Mesendoderm (in vitro differentiated cells): ENCODE data around the gene GPATCH3.
A peak's percentile ranks its signal among the peaks of the same experiment; 100 is the strongest.
"Not testable (repeated sequence)": the region's sequence is repeated elsewhere in the genome, so short reads cannot be mapped to it uniquely, and the experiment has no call there.

Experiments used
- DNase-seq: peaks from one replicate; pipeline ENCODE4 v3.0.0; 2013
- H2AK5ac ChIP-seq: 2 replicates; pipeline ENCODE4 v1.6.1; 2013; ENCODE audit warnings: low read length, inconsistent platforms
- H2BK120ac ChIP-seq: 2 replicates; pipeline ENCODE4 v1.6.1; 2013; ENCODE audit warnings: low read depth, mild to moderate bottlenecking, low read length, moderate library complexity, mixed read lengths
- H2BK15ac ChIP-seq: replicated peaks from 2 replicates; pipeline ENCODE4 v1.6.1; 2013; ENCODE audit warnings: low read depth, mild to moderate bottlenecking, moderate library complexity
- H2BK5ac ChIP-seq: 2 replicates; pipeline ENCODE4 v1.6.1; 2013; ENCODE audit warnings: low read length, inconsistent platforms
- H3K18ac ChIP-seq: 2 replicates; pipeline ENCODE4 v1.6.1; 2013; ENCODE audit warnings: mild to moderate bottlenecking, low read length, mixed read lengths
- H3K23ac ChIP-seq: one replicate; pipeline ENCODE4 v1.6.1; 2013; ENCODE audit warnings: low read length
- H3K27ac ChIP-seq: 2 replicates; pipeline ENCODE4 v1.5.1; 2013; ENCODE audit warnings: low read depth, mild to moderate bottlenecking, inconsistent platforms, low read length, moderate library complexity
- H3K27me3 ChIP-seq: 2 replicates; pipeline ENCODE4 v1.6.1; 2013; ENCODE audit warnings: low read length, control low read depth, mild to moderate bottlenecking, inconsistent platforms; ENCODE audit not compliant: insufficient read depth, poor library complexity
- H3K36me3 ChIP-seq: 2 replicates; pipeline ENCODE4 v1.6.1; 2013; ENCODE audit warnings: low read length, inconsistent platforms; ENCODE audit not compliant: control insufficient read depth, insufficient read depth
- H3K4ac ChIP-seq: one replicate; pipeline ENCODE4 v1.6.1; 2013; ENCODE audit warnings: low read depth, mild to moderate bottlenecking, low read length, moderate library complexity
- H3K4me1 ChIP-seq: 2 replicates; pipeline ENCODE4 v1.6.1; 2013; ENCODE audit warnings: low read depth, low read length, inconsistent platforms; ENCODE audit not compliant: control insufficient read depth
- H3K4me2 ChIP-seq: 2 replicates; pipeline ENCODE4 v1.6.1; 2013; ENCODE audit warnings: low read length
- H3K4me3 ChIP-seq: 2 replicates; pipeline ENCODE4 v1.5.1; 2013; ENCODE audit warnings: mild to moderate bottlenecking, low read length
- H3K56ac ChIP-seq: one replicate; pipeline ENCODE4 v1.6.1; 2013; ENCODE audit warnings: low read length
- H3K79me1 ChIP-seq: 2 replicates; pipeline ENCODE4 v1.6.1; 2013; ENCODE audit warnings: low read length, inconsistent platforms
- H3K79me2 ChIP-seq: 2 replicates; pipeline ENCODE4 v1.6.1; 2013; ENCODE audit warnings: mild to moderate bottlenecking, low read length; ENCODE audit not compliant: control insufficient read depth, insufficient read depth
- H3K9ac ChIP-seq: 2 replicates; pipeline ENCODE4 v1.6.1; 2013; ENCODE audit warnings: low read length, inconsistent platforms
- H4K5ac ChIP-seq: one replicate; pipeline ENCODE4 v1.6.1; 2013; ENCODE audit warnings: low read length
- H4K8ac ChIP-seq: one replicate; pipeline ENCODE4 v1.6.1; 2013; ENCODE audit warnings: low read depth, mild to moderate bottlenecking, control low read depth, low read length, moderate library complexity
- WGBS: extraction: QIAGEN DNeasy Blood & Tissue Kit; methylation state at CpG from one replicate; pipeline ENCODE4 v1.1.7; 2013; ENCODE audit warnings: low lambda C conversion rate, missing lambda C conversion rate; ENCODE audit not compliant: insufficient coverage; ENCODE audit errors: extremely low coverage; 5-methylcytosine and 5-hydroxymethylcytosine counted together

The GPATCH3 gene

GRCh38 chr1:26888231-26888630, 12.0 kb downstream of the GPATCH3 start:
- Histone ChIP-seq H3K4me3 (no peak overlapping the region), H3K56ac (no peak overlapping the region), H2BK5ac (no peak overlapping the region), H3K27ac (no peak overlapping the region), H3K23ac (no peak overlapping the region), H2BK120ac (no peak overlapping the region), H3K27me3 (no peaks in the 10 kb centered on the region), H2AK5ac (no peak overlapping the region), H3K79me2 (peaks cover 11% of the 10 kb centered on the region), H3K9ac (no peak overlapping the region), H3K4ac (no peak overlapping the region), H3K79me1 (peaks cover 15% of the 10 kb centered on the region), H3K4me2 (no peak overlapping the region), H4K5ac (no peak overlapping the region), H2BK15ac (no peak overlapping the region), H3K18ac (no peak overlapping the region), H3K4me1 (peaks cover 2% of the 10 kb centered on the region), H3K36me3 (peaks cover 17% of the 10 kb centered on the region), H4K8ac (no peak overlapping the region)
- no peak for DNase-seq
- no CpG with 5 or more reads among the region's 1 CpG for WGBS

DNA sequence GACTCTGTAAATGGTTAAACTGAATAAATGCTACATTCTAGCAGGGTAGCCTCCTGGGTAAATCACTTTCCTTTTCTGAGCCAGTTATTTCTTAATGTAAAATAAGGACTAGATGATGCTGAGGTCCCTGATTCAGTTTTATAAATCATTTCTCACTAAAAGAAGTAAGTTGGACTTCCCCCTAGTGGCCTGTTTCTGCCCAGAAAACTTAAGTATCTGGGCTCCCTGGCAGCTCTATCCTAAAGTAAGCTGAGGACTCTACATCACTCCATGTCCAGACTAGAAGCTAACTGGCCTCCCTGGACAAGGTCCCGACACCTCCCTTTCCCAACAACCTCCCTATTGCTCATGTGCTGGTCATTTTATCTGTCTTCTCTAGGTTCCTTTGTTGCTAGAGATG, 13.1 kb downstream of the GPATCH3 start:
- H3K9ac ChIP-seq: no peak overlapping the region
- no peak overlapping the region for H2BK15ac ChIP-seq
- no peak overlapping the region for H2BK5ac ChIP-seq
- peaks cover 2% of the 10 kb centered on the region for H3K4me1 ChIP-seq
- H3K79me2 ChIP-seq: peaks cover 11% of the 10 kb centered on the region
- H4K5ac ChIP-seq: no peak overlapping the region
- H2AK5ac ChIP-seq: no peak overlapping the region
- H3K23ac ChIP-seq: no peak overlapping the region
- H3K4me3 ChIP-seq: no peak overlapping the region
- no CpG with 5 or more reads among the region's 1 CpG for WGBS
- no peaks in the 10 kb centered on the region for H3K27me3 ChIP-seq
- no peak overlapping the region for H3K4me2 ChIP-seq
- H3K36me3 ChIP-seq: peaks cover 20% of the 10 kb centered on the region
- no peak overlapping the region for H3K27ac ChIP-seq
- H4K8ac ChIP-seq: no peak overlapping the region
- H3K18ac ChIP-seq: no peak overlapping the region
- DNase-seq: peak; percentile 46
- H3K56ac ChIP-seq: no peak overlapping the region
- H3K4ac ChIP-seq: no peak overlapping the region
- no peak overlapping the region for H2BK120ac ChIP-seq
- peaks cover 15% of the 10 kb centered on the region for H3K79me1 ChIP-seq

DNA sequence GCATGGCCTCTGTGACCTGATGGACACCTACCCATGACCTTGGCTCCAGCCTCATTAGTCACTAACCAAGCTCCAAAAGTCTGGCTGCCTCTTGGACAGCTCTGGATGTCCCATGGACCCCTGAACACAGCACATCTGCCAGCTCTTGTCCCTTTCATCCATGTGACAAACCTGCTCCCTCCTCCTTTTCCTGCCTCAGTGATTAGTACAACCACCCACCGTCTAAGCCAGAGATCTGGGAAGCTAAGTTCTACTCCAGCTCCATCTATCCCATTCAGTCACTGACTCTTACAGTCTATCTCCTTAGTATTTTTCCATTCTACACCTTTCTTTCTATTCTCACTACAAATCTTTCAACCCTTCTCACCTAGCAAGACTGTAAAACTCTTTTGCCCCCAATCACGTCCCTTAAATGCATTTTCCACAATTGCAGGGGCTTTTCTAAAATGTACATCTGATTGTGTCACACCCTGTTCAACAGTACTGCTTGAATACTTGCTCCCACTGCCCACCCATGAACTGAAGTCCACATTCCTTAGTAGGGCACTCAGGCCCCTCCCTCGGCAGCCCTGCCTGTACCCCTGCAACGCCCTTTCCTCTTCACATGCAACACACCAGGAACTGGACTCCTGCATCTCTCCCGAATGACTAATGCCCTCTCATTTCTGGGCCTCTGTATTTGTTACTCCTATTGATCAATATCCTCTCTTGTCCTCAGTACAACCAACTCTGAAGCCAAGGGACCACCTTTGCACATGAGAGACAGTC, 17.4 kb downstream of the GPATCH3 start:
- no peaks in the 10 kb centered on the region for H3K27me3 ChIP-seq
- 100% methylated on average over 1 of the region's 5 CpGs for WGBS
- H3K4me3 ChIP-seq: no peak overlapping the region
- no peak overlapping the region for H4K5ac ChIP-seq
- H3K23ac ChIP-seq: no peak overlapping the region
- no peak overlapping the region for H3K4ac ChIP-seq
- no peak for DNase-seq
- no peak overlapping the region for H2BK5ac ChIP-seq
- H3K9ac ChIP-seq: no peak overlapping the region
- H3K27ac ChIP-seq: no peak overlapping the region
- no peaks in the 10 kb centered on the region for H3K79me1 ChIP-seq
- peaks cover 21% of the 10 kb centered on the region for H3K36me3 ChIP-seq
- no peak overlapping the region for H4K8ac ChIP-seq
- no peaks in the 10 kb centered on the region for H3K4me1 ChIP-seq
- no peak overlapping the region for H3K56ac ChIP-seq
- H2BK120ac ChIP-seq: no peak overlapping the region
- H3K4me2 ChIP-seq: no peak overlapping the region
- H2BK15ac ChIP-seq: no peak overlapping the region
- no peaks in the 10 kb centered on the region for H3K79me2 ChIP-seq
- H2AK5ac ChIP-seq: no peak overlapping the region
- no peak overlapping the region for H3K18ac ChIP-seq

- not testable (repeated sequence) for H3K9ac ChIP-seq, H4K5ac ChIP-seq, H2BK120ac ChIP-seq, H3K56ac ChIP-seq, DNase-seq, H2AK5ac ChIP-seq, H4K8ac ChIP-seq, H3K27ac ChIP-seq, H3K79me2 ChIP-seq, H3K4me1 ChIP-seq, H3K27me3 ChIP-seq, H3K79me1 ChIP-seq, H3K4ac ChIP-seq, H2BK15ac ChIP-seq, H3K4me2 ChIP-seq, H3K18ac ChIP-seq, H3K23ac ChIP-seq, H2BK5ac ChIP-seq, H3K4me3 ChIP-seq
- WGBS: no CpG with 5 or more reads among the region's 6 CpGs
- peaks cover 21% of the 10 kb centered on the region for H3K36me3 ChIP-seq
Measured at GRCh38 chr1:26881611-26882010, 18.7 kb downstream of the GPATCH3 start.

- Histone ChIP-seq H3K79me2 (no peaks in the 10 kb centered on the region), H4K8ac (no peak overlapping the region), H3K27me3 (no peaks in the 10 kb centered on the region), H3K4me3 (no peak overlapping the region), H3K4me1 (no peaks in the 10 kb centered on the region), H3K18ac (no peak overlapping the region), H2BK5ac (no peak overlapping the region), H4K5ac (no peak overlapping the region), H3K4ac (no peak overlapping the region), H3K27ac (no peak overlapping the region), H3K4me2 (no peak overlapping the region), H2BK120ac (no peak overlapping the region), H3K79me1 (no peaks in the 10 kb centered on the region), H2BK15ac (no peak overlapping the region), H2AK5ac (no peak overlapping the region), H3K23ac (no peak overlapping the region), H3K36me3 (peaks cover 18% of the 10 kb centered on the region), H3K9ac (no peak overlapping the region), H3K56ac (no peak overlapping the region)
- WGBS: no CpG with 5 or more reads among the region's 4 CpGs
- no peak for DNase-seq
Measured at GRCh38 chr1:26879793-26880192, 20.5 kb downstream of the GPATCH3 start.

DNA sequence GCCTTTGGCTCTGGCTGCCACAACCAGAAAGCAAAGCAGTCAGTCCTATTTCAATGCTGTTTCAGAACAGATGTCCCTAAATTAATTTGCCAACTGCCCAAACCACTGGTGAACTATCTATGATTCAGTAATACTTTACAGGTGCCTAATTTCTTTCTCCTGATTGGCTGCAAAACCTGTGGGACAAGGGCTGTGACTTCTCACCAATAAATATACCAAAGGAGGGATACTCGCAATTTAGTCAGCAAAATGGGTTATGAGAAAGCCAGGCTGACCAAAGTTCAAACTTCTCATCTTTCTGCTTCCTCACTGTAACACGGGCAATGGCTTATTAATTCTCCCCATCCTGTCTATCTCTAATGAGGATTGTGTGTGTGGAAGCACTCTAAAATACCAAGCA, 22.9 kb downstream of the GPATCH3 start:
- Histone ChIP-seq H3K79me1 (no peaks in the 10 kb centered on the region), H4K8ac (no peak overlapping the region), H3K18ac (no peak overlapping the region), H3K79me2 (no peaks in the 10 kb centered on the region), H4K5ac (no peak overlapping the region), H3K56ac (no peak overlapping the region), H3K23ac (no peak overlapping the region), H3K27ac (no peak overlapping the region), H3K4me2 (no peak overlapping the region), H3K4me1 (no peaks in the 10 kb centered on the region), H3K4ac (no peak overlapping the region), H3K4me3 (no peak overlapping the region), H2BK120ac (no peak overlapping the region), H2AK5ac (no peak overlapping the region), H2BK15ac (no peak overlapping the region), H3K36me3 (peaks cover 6% of the 10 kb centered on the region), H3K9ac (no peak overlapping the region), H3K27me3 (no peaks in the 10 kb centered on the region), H2BK5ac (no peak overlapping the region)
- no peak for DNase-seq
- no CpG with 5 or more reads among the region's 2 CpGs for WGBS
